ENCODE results near the gene GRPEL2.

GRCh38 chr5:149302641-149303040 lies 42.7 kb upstream of the GRPEL2 start:
- TF ChIP-seq CTCF (IDR thresholded peaks at IDR 0.05) (no peak), POLR2AphosphoS5 (IDR thresholded peaks at IDR 0.05) (no peak)
